Neuron (in vitro differentiated cells): ENCODE data around the gene CNR2.
A peak's percentile ranks its signal among the peaks of the same experiment; 100 is the strongest.

Experiments used
- H2AFZ ChIP-seq: one replicate; pipeline ENCODE4 v1.6.1; 2013; ENCODE audit warnings: low read depth, mild to moderate bottlenecking, inconsistent platforms, low read length, moderate library complexity
- H3K27me3 ChIP-seq: one replicate; pipeline ENCODE4 v1.6.1; 2013; ENCODE audit warnings: low read length; ENCODE audit not compliant: insufficient read depth
- H3K36me3 ChIP-seq: one replicate; pipeline ENCODE4 v1.6.1; 2013; ENCODE audit warnings: low read length; ENCODE audit not compliant: insufficient read depth
- H3K4me1 ChIP-seq: one replicate; pipeline ENCODE4 v1.6.1; 2013; ENCODE audit warnings: low read length; ENCODE audit not compliant: insufficient read depth
- H3K4me3 ChIP-seq: 2 replicates; pipeline ENCODE4 v1.5.1; 2013; ENCODE audit warnings: mild to moderate bottlenecking, low read length, moderate library complexity
- H3K9me3 ChIP-seq: one replicate; pipeline ENCODE4 v1.6.1; 2013; ENCODE audit warnings: low read length

CNR2 gene

DNA sequence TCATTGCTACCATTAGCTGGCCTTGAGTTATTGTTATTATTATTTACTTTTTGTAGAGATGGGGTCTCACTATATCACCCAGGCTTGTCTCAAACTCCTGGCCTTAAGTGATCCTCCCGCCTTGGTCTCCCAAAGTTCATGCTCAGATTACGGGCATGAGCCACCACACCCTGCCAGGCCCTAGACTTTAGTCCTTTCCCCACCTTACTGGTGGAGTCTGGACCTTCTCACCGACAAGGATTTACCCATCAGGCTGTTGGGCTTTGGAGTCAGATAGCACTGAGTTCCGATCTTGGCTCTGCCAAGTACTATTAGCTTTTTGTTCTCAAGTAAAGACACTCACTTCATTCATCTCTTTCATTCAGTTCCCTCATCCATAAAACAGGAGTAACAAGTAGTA, 17.2 kb downstream of the CNR2 start:
- Histone ChIP-seq H3K36me3 (no peaks in the 10 kb centered on the region), H3K9me3 (no peaks in the 10 kb centered on the region), H2AFZ (no peak overlapping the region), H3K27me3 (no peaks in the 10 kb centered on the region), H3K4me3 (no peak overlapping the region), H3K4me1 (no peaks in the 10 kb centered on the region)

GRCh38 chr1:23895082-23895481, 18.1 kb downstream of the CNR2 start:
- no peaks in the 10 kb centered on the region for H3K9me3 ChIP-seq
- no peak overlapping the region for H3K4me3 ChIP-seq
- H3K36me3 ChIP-seq, result no peaks in the 10 kb centered on the region
- no peak overlapping the region for H2AFZ ChIP-seq
- no peaks in the 10 kb centered on the region for H3K27me3 ChIP-seq
- H3K4me1 ChIP-seq, result no peaks in the 10 kb centered on the region

GRCh38 chr1:23889074-23889473, 24.1 kb downstream of the CNR2 start:
- H2AFZ ChIP-seq, result no peak overlapping the region
- H3K36me3 ChIP-seq, result no peaks in the 10 kb centered on the region
- no peaks in the 10 kb centered on the region for H3K9me3 ChIP-seq
- no peaks in the 10 kb centered on the region for H3K27me3 ChIP-seq
- H3K4me1 ChIP-seq, result no peaks in the 10 kb centered on the region
- H3K4me3 ChIP-seq, result no peak overlapping the region

DNA sequence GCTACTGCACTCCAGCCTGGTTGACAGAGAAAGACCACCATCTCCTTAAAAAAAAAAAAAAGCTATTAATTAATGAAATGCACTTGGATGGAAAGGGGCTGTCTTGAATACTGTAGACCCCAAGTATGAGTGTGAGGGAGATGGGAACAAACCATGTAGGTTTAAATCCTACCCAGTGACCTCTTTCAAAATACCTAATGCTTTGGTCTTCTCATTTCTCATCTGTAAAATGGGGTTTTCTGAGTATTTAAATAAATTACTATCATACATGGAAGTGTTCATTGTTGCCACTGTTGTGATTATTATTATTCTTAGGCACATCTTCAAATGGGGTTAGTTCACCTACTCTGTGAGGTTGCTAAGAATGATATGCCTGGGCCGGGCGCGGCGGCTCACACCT, 27.9 kb downstream of the CNR2 start:
- H3K4me3 ChIP-seq, result no peak overlapping the region
- no peak overlapping the region for H2AFZ ChIP-seq
- no peaks in the 10 kb centered on the region for H3K36me3 ChIP-seq
- no peaks in the 10 kb centered on the region for H3K27me3 ChIP-seq
- no peaks in the 10 kb centered on the region for H3K9me3 ChIP-seq
- H3K4me1 ChIP-seq, result no peaks in the 10 kb centered on the region

DNA sequence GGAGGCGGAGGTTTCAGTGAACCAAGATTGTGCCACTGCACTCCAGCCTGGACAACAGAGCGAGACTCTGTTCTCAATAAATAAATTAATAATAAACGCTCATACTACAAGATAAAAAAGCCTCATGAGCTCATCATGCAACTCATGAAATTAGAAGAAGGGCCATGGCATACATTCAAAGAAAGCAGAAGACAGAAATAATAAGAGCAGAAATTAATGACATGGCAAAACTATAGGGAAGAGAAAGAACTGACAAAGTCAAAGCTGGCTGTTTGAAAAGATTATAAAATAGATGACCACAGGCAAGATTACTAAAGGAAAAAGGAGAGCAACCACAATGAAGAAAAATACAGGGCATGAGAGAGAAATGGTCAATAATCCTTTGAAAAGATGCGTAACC, 30.4 kb downstream of the CNR2 start:
- Histone ChIP-seq H3K27me3 (no peaks in the 10 kb centered on the region), H3K36me3 (no peaks in the 10 kb centered on the region), H3K9me3 (peaks cover 2% of the 10 kb centered on the region), H3K4me1 (no peaks in the 10 kb centered on the region), H2AFZ (no peak overlapping the region), H3K4me3 (no peak overlapping the region)

- H3K9me3 ChIP-seq, result peaks cover 2% of the 10 kb centered on the region
- H3K36me3 ChIP-seq, result no peaks in the 10 kb centered on the region
- no peaks in the 10 kb centered on the region for H3K4me1 ChIP-seq
- H3K27me3 ChIP-seq, result no peaks in the 10 kb centered on the region
- H2AFZ ChIP-seq, result no peak overlapping the region
- no peak overlapping the region for H3K4me3 ChIP-seq
These were observed 33.4 kb downstream of the CNR2 start for GRCh38 chr1:23879809-23880208.

DNA sequence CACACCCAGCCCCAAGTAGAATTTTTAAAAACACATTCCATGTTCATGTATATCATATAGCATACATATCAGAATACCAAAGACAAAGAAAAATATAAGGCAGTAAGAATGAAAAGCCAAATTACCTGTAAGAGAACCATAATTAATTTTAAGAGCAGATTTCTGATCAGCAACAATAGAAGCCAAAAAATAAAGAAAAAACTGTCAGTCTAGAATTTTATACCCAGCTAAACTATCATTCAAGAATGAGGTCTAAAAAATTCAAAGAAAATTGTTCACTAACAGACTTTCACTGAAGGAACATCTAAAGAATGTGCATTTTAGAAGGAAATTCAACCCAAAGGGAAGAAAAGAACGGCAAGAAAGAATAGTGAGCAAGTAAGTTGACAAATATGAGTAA, 34.5 kb downstream of the CNR2 start:
- Histone ChIP-seq H3K4me3 (no peak overlapping the region), H3K9me3 (peaks cover 2% of the 10 kb centered on the region), H3K27me3 (peaks cover 6% of the 10 kb centered on the region), H2AFZ (no peak overlapping the region), H3K36me3 (no peaks in the 10 kb centered on the region), H3K4me1 (no peaks in the 10 kb centered on the region)

- no peaks in the 10 kb centered on the region for H3K36me3 ChIP-seq
- H3K4me1 ChIP-seq, result no peaks in the 10 kb centered on the region
These were observed 37.8 kb downstream of the CNR2 start for GRCh38 chr1:23875382-23875781.

GRCh38 chr1:23872421-23872820, 40.7 kb downstream of the CNR2 start:
- Histone ChIP-seq H3K27me3 (peaks cover 10% of the 10 kb centered on the region), H3K4me1 (peaks cover 5% of the 10 kb centered on the region), H3K36me3 (no peaks in the 10 kb centered on the region), H3K4me3 (no peak overlapping the region), H3K9me3 (no peaks in the 10 kb centered on the region), H2AFZ (no peak overlapping the region)

More at GRCh38 chr1:23875382-23875781, 37.8 kb downstream of the CNR2 start:
- no peak overlapping the region for H2AFZ ChIP-seq
- H3K9me3 ChIP-seq, result peaks cover 2% of the 10 kb centered on the region
- peaks cover 6% of the 10 kb centered on the region for H3K27me3 ChIP-seq
- no peak overlapping the region for H3K4me3 ChIP-seq

- Histone ChIP-seq H2AFZ (no peak overlapping the region), H3K4me1 (peaks cover 7% of the 10 kb centered on the region), H3K4me3 (no peak overlapping the region), H3K9me3 (no peaks in the 10 kb centered on the region), H3K27me3 (peaks cover 13% of the 10 kb centered on the region), H3K36me3 (no peaks in the 10 kb centered on the region)
These were observed 44.1 kb downstream of the CNR2 start for GRCh38 chr1:23869051-23869450.

- Histone ChIP-seq H3K27me3 (peaks cover 11% of the 10 kb centered on the region), H2AFZ (peak overlapping the region; percentile 95), H3K4me1 (peaks cover 7% of the 10 kb centered on the region), H3K36me3 (no peaks in the 10 kb centered on the region), H3K4me3 (peak overlapping the region; percentile 79), H3K9me3 (no peaks in the 10 kb centered on the region)
These were observed 44.6 kb downstream of the CNR2 start for GRCh38 chr1:23868557-23869016.

GRCh38 chr1:23867895-23868556, 45.1 kb downstream of the CNR2 start, which contains the start of gene FUCA1:
FUCA1 (minus strand) TSS chr1:23868290; CDS start chr1:23868286, 4 bp downstream.
- H3K4me1 ChIP-seq, result peaks cover 7% of the 10 kb centered on the region
- peak within 1 kb of the TSS; percentile 95 for H2AFZ ChIP-seq
- H3K9me3 ChIP-seq, result no peaks in the 10 kb centered on the region
- H3K4me3 ChIP-seq, result peak within 1 kb of the TSS; percentile 79
- H3K27me3 ChIP-seq, result peaks cover 11% of the 10 kb centered on the region
- H3K36me3 ChIP-seq, result no peaks in the 10 kb centered on the region

GRCh38 chr1:23867542-23867894, 45.6 kb downstream of the CNR2 start:
- peaks cover 3% of the 10 kb centered on the region for H3K36me3 ChIP-seq
- no peaks in the 10 kb centered on the region for H3K9me3 ChIP-seq
- H3K4me3 ChIP-seq, result peak overlapping the region; percentile 79
- H3K4me1 ChIP-seq, result peaks cover 7% of the 10 kb centered on the region
- peak overlapping the region; percentile 95 for H2AFZ ChIP-seq
- H3K27me3 ChIP-seq, result peaks cover 11% of the 10 kb centered on the region

DNA sequence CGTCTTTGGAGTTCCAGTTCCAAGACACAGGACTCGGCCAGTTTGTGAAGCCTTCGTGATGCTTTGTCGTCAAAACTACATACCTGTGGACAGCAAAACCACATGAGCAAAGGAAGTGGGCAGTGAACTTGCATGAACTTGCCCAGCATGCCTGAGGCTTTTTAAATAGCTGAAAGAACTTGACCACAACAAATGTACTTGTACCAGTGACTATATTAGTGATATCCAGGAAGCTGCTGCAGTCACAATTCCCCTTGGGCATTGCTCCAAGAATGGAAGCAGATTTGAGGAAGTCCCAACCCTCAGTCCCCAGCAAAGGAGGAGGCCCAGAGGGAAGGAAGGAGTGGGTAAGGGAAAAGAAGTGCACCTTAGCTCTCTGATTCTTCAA, 47.6 kb downstream of the CNR2 start:
- Histone ChIP-seq H3K4me3 (no peak overlapping the region), H3K27me3 (peaks cover 11% of the 10 kb centered on the region), H3K9me3 (no peaks in the 10 kb centered on the region)

More for the DNA sequence above, 47.6 kb downstream of the CNR2 start:
- H3K4me1 ChIP-seq, result peaks cover 7% of the 10 kb centered on the region
- no peak overlapping the region for H2AFZ ChIP-seq
- peaks cover 6% of the 10 kb centered on the region for H3K36me3 ChIP-seq
